Measurements from ENCODE around the gene PRMT3.
"Not testable (repeated sequence)": the region's sequence is repeated elsewhere in the genome, so short reads cannot be mapped to it uniquely, and the experiment has no call there.

PRMT3 gene

DNA sequence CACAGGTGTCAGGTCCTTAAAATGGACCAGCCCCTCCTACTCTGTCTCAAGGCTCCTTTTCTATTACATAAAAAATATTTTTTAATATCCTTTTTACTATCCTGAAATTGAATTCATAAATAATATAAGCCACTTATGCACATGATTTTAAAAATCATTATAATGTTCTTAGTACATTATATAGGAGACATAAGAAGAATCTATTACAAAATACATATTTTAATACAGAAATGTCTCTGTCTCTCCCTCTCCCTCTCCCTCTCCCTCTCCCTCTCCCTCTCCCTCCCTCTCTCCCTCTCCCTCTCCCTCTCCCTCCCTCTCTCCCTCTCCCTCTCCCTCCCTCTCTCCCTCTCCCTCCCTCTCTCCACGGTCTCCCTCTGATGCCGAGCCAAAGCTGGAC lies 159.9 kb downstream of the PRMT3 start:
- no peak for DNase-seq
- Histone ChIP-seq H3K27ac (no peak overlapping the region), H3K27me3 (no peaks in the 10 kb centered on the region), H3K36me3 (no peaks in the 10 kb centered on the region), H3K4me3 (no peak overlapping the region), H3K4me1 (no peaks in the 10 kb centered on the region), H3K9me3 (no peaks in the 10 kb centered on the region)
- TF ChIP-seq, protein P1, sequence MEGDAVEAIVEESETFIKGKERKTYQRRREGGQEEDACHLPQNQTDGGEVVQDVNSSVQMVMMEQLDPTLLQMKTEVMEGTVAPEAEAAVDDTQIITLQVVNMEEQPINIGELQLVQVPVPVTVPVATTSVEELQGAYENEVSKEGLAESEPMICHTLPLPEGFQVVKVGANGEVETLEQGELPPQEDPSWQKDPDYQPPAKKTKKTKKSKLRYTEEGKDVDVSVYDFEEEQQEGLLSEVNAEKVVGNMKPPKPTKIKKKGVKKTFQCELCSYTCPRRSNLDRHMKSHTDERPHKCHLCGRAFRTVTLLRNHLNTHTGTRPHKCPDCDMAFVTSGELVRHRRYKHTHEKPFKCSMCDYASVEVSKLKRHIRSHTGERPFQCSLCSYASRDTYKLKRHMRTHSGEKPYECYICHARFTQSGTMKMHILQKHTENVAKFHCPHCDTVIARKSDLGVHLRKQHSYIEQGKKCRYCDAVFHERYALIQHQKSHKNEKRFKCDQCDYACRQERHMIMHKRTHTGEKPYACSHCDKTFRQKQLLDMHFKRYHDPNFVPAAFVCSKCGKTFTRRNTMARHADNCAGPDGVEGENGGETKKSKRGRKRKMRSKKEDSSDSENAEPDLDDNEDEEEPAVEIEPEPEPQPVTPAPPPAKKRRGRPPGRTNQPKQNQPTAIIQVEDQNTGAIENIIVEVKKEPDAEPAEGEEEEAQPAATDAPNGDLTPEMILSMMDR (IDR thresholded peaks at IDR 0.05) = no peak
- intact Hi-C loops (cut with DNase I; ENCODE audit: low total_unique reads) = no loop called here

DNA sequence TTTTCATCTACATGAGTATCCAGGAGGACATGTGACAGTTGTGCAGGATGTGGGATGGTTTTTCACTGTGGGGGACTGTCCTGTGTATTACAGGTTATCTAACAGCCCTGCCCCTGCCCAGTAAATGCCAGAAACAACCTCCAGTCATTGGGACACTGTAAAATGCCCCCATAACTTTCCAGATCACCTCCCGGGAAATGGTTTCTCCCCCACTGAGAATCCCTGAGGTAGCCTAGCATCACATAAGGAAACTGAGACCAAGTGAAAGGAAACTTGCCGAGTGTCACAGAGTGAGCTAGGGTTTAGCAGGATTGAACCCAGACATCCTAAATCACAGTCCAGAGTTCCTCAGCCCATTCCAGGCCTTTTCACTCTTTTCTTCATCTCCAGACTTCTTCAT lies 163.6 kb downstream of the PRMT3 start:
- intact Hi-C loops (cut with DNase I; ENCODE audit: low total_unique reads) = no loop called here
- Histone ChIP-seq H3K4me3 (no peak overlapping the region), H3K4me1 (no peaks in the 10 kb centered on the region), H3K27ac (no peak overlapping the region), H3K36me3 (no peaks in the 10 kb centered on the region), H3K27me3 (no peaks in the 10 kb centered on the region), H3K9me3 (no peaks in the 10 kb centered on the region)
- DNase-seq = no peak
- TF ChIP-seq, protein P1 (IDR thresholded peaks at IDR 0.05) = no peak

DNA sequence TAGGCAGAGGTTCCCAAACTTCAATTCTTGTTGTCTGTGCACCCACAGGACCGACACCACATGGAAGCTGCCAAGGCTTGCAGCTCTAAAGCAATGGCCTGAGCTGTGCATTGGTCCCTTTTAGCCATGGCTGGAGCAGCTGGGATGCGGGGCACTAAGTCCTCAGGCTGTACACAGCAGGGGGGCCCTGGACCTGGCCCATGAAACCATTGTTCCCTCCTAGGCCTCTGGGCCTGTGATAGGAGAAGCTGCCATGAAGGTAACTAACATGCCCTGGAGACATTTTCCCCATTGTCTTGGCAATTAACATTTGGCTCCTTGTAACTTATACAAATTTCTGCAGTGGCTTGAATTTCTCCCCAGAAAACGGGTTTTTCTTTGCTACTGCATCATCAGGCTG lies 168.3 kb downstream of the PRMT3 start:
- no peak overlapping the region for H3K27ac ChIP-seq
- no peaks in the 10 kb centered on the region for H3K36me3 ChIP-seq
- no peak for DNase-seq
- H3K4me3 ChIP-seq = no peak overlapping the region
- intact Hi-C loops (cut with DNase I; ENCODE audit: low total_unique reads) = no loop called here
- no peaks in the 10 kb centered on the region for H3K4me1 ChIP-seq
- no peaks in the 10 kb centered on the region for H3K9me3 ChIP-seq
- TF ChIP-seq, protein P1 (IDR thresholded peaks at IDR 0.05) = no peak
- H3K27me3 ChIP-seq = no peaks in the 10 kb centered on the region

DNA sequence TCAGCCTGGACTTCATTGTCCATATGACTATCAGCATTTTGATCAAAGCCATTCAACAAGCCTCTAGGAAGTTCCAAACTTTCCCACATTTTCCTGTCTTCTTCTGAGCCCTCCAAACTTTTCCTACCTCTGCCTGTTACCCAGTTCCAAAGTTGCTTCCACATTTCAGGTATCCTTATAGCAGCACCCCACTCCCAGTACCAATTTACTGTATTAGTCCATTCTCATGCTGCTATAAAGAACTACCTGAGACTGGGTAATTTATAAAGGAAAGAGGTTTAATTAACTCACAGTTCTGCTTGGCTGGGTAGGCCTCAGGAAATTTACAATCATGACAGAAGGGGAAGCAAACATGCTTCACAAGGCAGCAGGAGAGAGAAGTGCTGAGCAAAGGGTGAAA lies 168.9 kb downstream of the PRMT3 start:
- H3K4me1 ChIP-seq; H3K36me3 ChIP-seq; H3K4me3 ChIP-seq; H3K9me3 ChIP-seq; intact Hi-C loops (cut with DNase I; ENCODE audit: low total_unique reads); DNase-seq; H3K27ac ChIP-seq; H3K27me3 ChIP-seq: not testable (repeated sequence)

DNA sequence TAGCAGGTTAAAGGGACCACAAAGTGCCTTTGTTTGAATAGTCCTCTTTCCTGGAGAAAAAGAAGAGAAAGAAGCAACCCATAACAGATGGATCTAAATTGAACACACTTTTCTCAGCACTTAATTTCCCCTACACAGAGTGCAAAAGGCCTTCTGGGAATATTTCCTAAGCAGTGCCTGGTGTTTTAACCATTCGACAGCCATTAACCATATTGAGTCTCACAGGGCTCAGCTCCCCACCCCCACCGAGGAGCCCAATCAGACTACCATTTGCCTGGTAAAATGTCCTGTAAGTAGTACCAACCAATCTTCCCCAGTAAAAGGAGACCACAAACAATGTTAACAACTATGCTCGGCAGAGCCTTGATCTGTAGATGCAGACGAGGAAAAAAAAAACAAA lies 171.2 kb downstream of the PRMT3 start:
- no peak overlapping the region for H3K4me3 ChIP-seq
- TF ChIP-seq, protein P1 (IDR thresholded peaks at IDR 0.05) = no peak
- H3K27ac ChIP-seq = no peak overlapping the region
- DNase-seq = no peak
- no peaks in the 10 kb centered on the region for H3K36me3 ChIP-seq
- H3K4me1 ChIP-seq = no peaks in the 10 kb centered on the region
- no peaks in the 10 kb centered on the region for H3K9me3 ChIP-seq
- H3K27me3 ChIP-seq = no peaks in the 10 kb centered on the region
- intact Hi-C loops (cut with DNase I; ENCODE audit: low total_unique reads) = no loop called here

Measured in tibial artery (tissue), 4 donors.